Endothelial cell of umbilical vein (primary cell): ENCODE measurements around the gene CEP170. TPM values are rescaled to one million over a fixed set of nuclear protein-coding genes. Genes with fewer than 3 reads are reported as not detected.
A peak's percentile ranks its signal among the peaks of the same experiment; 100 is the strongest.

Source experiments
- BruUV-seq: library from RNA; stranded (reverse); fragments of 400-500 nt; replicated peaks from 2 replicates; lab custom pipeline; 2021; lab: Mats Ljungman, UMichigan
- CTCF ChIA-PET: fragments of 300-600, 350-600 bp; sonication (Branson Sonifier 250); formaldehyde crosslinking; loops from one replicate; lab custom pipeline; 2021; ENCODE audit warnings: antibody characterized with exemption, inconsistent platforms; lab: Charles Lee
- POLR2A ChIA-PET: fragments of 300-600, 350-600 bp; sonication (Branson Sonifier 250); formaldehyde crosslinking; loops from one replicate; lab custom pipeline; 2021; ENCODE audit warnings: antibody characterized with exemption, inconsistent platforms; lab: Charles Lee
- DNase-seq: peaks from one replicate; pipeline ENCODE4 v3.0.0-alpha.2; 2011; ENCODE audit warnings: low read depth, low spot score
- FAIRE-seq: peaks from 2 replicates; lab custom pipeline; 2011; peaks lifted over from hg19 to GRCh38; lab: Jason Lieb, UNC
- H2AFZ ChIP-seq: 2 replicates; pipeline ENCODE4 v1.6.0; 2012; ENCODE audit warnings: low read depth, low read length, control low read depth, inconsistent platforms
- H3K27ac ChIP-seq: 2 replicates; pipeline ENCODE4 v1.5.1; 2011; ENCODE audit warnings: low read depth, mild to moderate bottlenecking, control low read depth, low read length, moderate library complexity; ENCODE audit not compliant: insufficient read depth
- H3K27me3 ChIP-seq, 2 experiments: 2 replicates each; pipeline versions ENCODE4 v1.6.0 to v1.6.1; 2011; ENCODE audit warnings: low read length in 2 of 2, mixed read lengths in 1 of 2; ENCODE audit not compliant: control insufficient read depth in 2 of 2, insufficient read depth in 2 of 2
- H3K36me3 ChIP-seq, 2 experiments: 2 replicates in 1 of 2; 3 replicates in 1 of 2; pipeline ENCODE4 v1.5.1; 2011; ENCODE audit warnings: low read length in 2 of 2, mild to moderate bottlenecking in 1 of 2, moderate library complexity in 1 of 2; ENCODE audit not compliant: control insufficient read depth in 2 of 2, insufficient read depth in 2 of 2; ENCODE audit errors: extremely low read depth in 1 of 2
- H3K4me1 ChIP-seq: 3 replicates; pipeline ENCODE4 v1.5.1; 2011; ENCODE audit warnings: mild to moderate bottlenecking, low read length; ENCODE audit not compliant: control insufficient read depth, insufficient read depth; ENCODE audit errors: extremely low read depth
- H3K4me2 ChIP-seq: 2 replicates; pipeline ENCODE4 v1.6.1; 2011; ENCODE audit warnings: low read length, control low read depth, mixed read lengths; ENCODE audit not compliant: insufficient read depth
- H3K4me3 ChIP-seq, 3 experiments: fragments of 200-600 bp in 1 of 3; sonication (generic), shearing (Covaris generic) in 1 of 3; replicated peaks in 1 of 3; 2 replicates each; pipeline ENCODE4 v1.5.1; 2011 to 2016; ENCODE audit warnings: control low read depth in 3 of 3, low read length in 3 of 3, mild to moderate bottlenecking in 2 of 3, inconsistent platforms in 1 of 3, low read depth in 1 of 3, moderate library complexity in 1 of 3; ENCODE audit not compliant: insufficient read depth in 1 of 3
- H3K79me2 ChIP-seq: 2 replicates; pipeline ENCODE4 v1.6.0; 2012; ENCODE audit warnings: low read length, inconsistent platforms; ENCODE audit not compliant: control insufficient read depth, insufficient read depth
- H3K9ac ChIP-seq: replicated peaks from 2 replicates; pipeline ENCODE3; 2011; ENCODE audit warnings: low read length, control low read depth; ENCODE audit not compliant: insufficient read depth; ENCODE audit errors: extremely low read depth
- H3K9me1 ChIP-seq: replicated peaks from 3 replicates; pipeline ENCODE4 v1.6.0; 2011; ENCODE audit warnings: mild to moderate bottlenecking, low read length; ENCODE audit not compliant: control insufficient read depth, insufficient read depth; ENCODE audit errors: extremely low read depth
- H3K9me3 ChIP-seq: replicated peaks from 2 replicates; pipeline ENCODE4 v1.5.1; 2012; ENCODE audit warnings: low read length, inconsistent platforms; ENCODE audit not compliant: control insufficient read depth, insufficient read depth
- H4K20me1 ChIP-seq: replicated peaks from 2 replicates; pipeline ENCODE3; 2011; ENCODE audit warnings: mild to moderate bottlenecking, low read length; ENCODE audit not compliant: control insufficient read depth, insufficient read depth; ENCODE audit errors: extremely low read depth
- EZH2 ChIP-seq: IDR thresholded peaks from 2 replicates; pipeline ENCODE4 v1.6.1; 2012; ENCODE audit warnings: borderline replicate concordance, low read depth, mild to moderate bottlenecking, moderate library complexity, low read length, inconsistent platforms; ENCODE audit not compliant: severe bottlenecking
- FOS ChIP-seq: IDR thresholded peaks from 2 replicates; pipeline ENCODE4 v1.6.1; 2011; ENCODE audit warnings: mild to moderate bottlenecking, low read length, moderate library complexity, borderline replicate concordance; ENCODE audit not compliant: insufficient read depth
- GATA2 ChIP-seq: IDR thresholded peaks from 2 replicates; pipeline ENCODE4 v1.7.0; 2011; ENCODE audit warnings: low read depth, mild to moderate bottlenecking, moderate library complexity, mixed read lengths, low read length; ENCODE audit not compliant: insufficient read length, insufficient read depth
- JUN ChIP-seq: IDR thresholded peaks from 2 replicates; pipeline ENCODE4 v1.6.1; 2011; ENCODE audit warnings: borderline replicate concordance, low read depth; ENCODE audit not compliant: insufficient read length, insufficient read depth
- MYC ChIP-seq: IDR thresholded peaks from one replicate; pipeline ENCODE4 v1.6.1; 2011; ENCODE audit warnings: mild to moderate bottlenecking, low read depth, low read length
- POLR2A ChIP-seq: IDR thresholded peaks from 2 replicates; pipeline ENCODE4 v1.6.1; 2012; ENCODE audit warnings: low read depth, mild to moderate bottlenecking, control low read depth, low read length
- POLR2AphosphoS5 ChIP-seq: IDR thresholded peaks from 2 replicates; pipeline ENCODE4 v1.6.1; 2012; ENCODE audit warnings: low read depth, mild to moderate bottlenecking, control low read depth, low read length, moderate library complexity; ENCODE audit not compliant: insufficient read depth
- dilution Hi-C: fragments of 300-500 bp; cut with MboI; formaldehyde crosslinking; loops from one replicate; pipeline ENCODE4 v1.15.0; 2019; ENCODE audit warnings: low sequenced_read_pairs; ENCODE audit not compliant: extremely low pct_ligation_motif_present
- intact Hi-C: fragments of 100-400 bp; cut with micrococcal nuclease; formaldehyde crosslinking; loops from one replicate; pipeline ENCODE4 v1.10.0; 2022
- polyA plus RNA-seq, 4 experiments: library from polyadenylated mRNA; depleted of rRNA in 3 of 4; stranded (reverse) in 3 of 4; unstranded in 1 of 4; fragments of >200 nt; gene quantifications; 2 replicates each; pipeline versions ENCODE4 v1.2.1 to v1.2.3, GENCODE V29; 2011 to 2012; ENCODE audit warnings: missing spikeins in 1 of 4
- total RNA-seq: library from RNA; stranded (reverse); gene quantifications from 2 replicates; pipeline ENCODE4 v1.2.3, GENCODE V29; 2021
- TF ChIP-seq, protein P1 (sequence below): IDR thresholded peaks from 2 replicates; pipeline ENCODE4 v1.6.1; 2011; ENCODE audit not compliant: insufficient read depth, insufficient read length
- TF ChIP-seq, protein P2 (sequence below), 2 donors: IDR thresholded peaks; 1 replicate in 1 of 2; 2 replicates in 1 of 2; pipeline ENCODE4 v1.5.1; 2011; ENCODE audit warnings: low read length in 2 of 2, mild to moderate bottlenecking in 2 of 2, moderate library complexity in 2 of 2, control low read depth in 1 of 2, inconsistent platforms in 1 of 2, low read depth in 1 of 2; ENCODE audit not compliant: insufficient read depth in 1 of 2; ENCODE audit errors: extremely low read depth in 1 of 2

Gene CEP170
- total and polyA plus RNA-seq, 2 donors (not counting 3 experiments of a cell fraction or from before 2014, with no cell fraction given): 49.6 to 225 TPM

DNA sequence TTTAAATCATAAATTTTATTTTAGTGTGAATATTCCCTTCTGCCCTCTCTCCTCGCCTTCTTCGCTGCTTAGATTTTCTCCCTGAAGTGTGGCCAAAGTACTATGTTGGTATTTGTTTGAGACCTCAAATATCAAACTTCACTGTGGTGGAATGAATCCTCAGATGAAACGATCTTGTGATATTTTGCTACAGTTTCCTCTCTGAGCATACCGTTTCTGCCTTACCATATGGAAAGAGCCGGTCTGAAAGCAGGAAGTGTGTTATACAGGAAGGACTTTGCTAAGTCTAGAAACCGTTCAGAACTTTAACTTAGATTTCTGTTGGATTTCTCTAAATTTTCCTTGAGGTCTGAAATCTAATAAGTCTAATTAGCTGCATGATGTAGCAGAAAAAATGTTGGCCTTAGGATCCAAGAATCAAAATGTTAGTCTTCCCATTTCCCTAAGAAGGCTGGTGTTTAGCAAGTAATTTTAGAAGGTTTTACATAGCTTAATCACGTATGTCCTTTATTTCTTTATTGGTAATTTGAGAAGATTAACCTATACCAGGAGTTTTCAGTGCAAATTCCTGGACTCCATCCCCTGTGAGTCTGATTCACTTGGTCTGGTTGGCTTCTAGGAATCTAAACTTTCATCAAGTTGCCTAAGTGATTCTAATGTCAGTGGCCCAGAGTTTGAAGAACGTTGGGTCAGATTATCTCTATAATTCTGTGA lies 31.5 kb upstream of the CEP170 start:
- Histone ChIP-seq H3K4me2 (peak overlapping the region; percentile 9), H3K36me3 (peaks cover 0 to under 1% of the 10 kb centered on the region in 2 experiments), H3K27me3 (no peaks in the 10 kb centered on the region), H3K27ac (peak overlapping the region; percentile 98), H2AFZ (peak overlapping the region; percentile 33), H4K20me1 (no peaks in the 10 kb centered on the region), H3K4me3 (no peak overlapping the region), H3K9me1 (no peaks in the 10 kb centered on the region), H3K79me2 (peaks cover 22% of the 10 kb centered on the region), H3K4me1 (peaks cover 37% of the 10 kb centered on the region), H3K9ac (peak overlapping the region; percentile 64), H3K9me3 (no peaks in the 10 kb centered on the region)
- peak; percentile 68 for DNase-seq
- no peak for FAIRE-seq
- intact Hi-C loops (loop anchor here (1.0 to 5.0 kb wide), 4 partner anchors 18 to 876 kb away; partner anchors contain the start of gene CEP170), dilution Hi-C loops (no loop called here)
- TF ChIP-seq, protein P1, sequence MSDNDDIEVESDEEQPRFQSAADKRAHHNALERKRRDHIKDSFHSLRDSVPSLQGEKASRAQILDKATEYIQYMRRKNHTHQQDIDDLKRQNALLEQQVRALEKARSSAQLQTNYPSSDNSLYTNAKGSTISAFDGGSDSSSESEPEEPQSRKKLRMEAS: no peak
- TF ChIP-seq GATA2 (no peak), MYC (no peak), POLR2AphosphoS5 (no peak), JUN (no peak), FOS (no peak), POLR2A (no peak), EZH2 (no peak)
- TF ChIP-seq, protein P2, sequence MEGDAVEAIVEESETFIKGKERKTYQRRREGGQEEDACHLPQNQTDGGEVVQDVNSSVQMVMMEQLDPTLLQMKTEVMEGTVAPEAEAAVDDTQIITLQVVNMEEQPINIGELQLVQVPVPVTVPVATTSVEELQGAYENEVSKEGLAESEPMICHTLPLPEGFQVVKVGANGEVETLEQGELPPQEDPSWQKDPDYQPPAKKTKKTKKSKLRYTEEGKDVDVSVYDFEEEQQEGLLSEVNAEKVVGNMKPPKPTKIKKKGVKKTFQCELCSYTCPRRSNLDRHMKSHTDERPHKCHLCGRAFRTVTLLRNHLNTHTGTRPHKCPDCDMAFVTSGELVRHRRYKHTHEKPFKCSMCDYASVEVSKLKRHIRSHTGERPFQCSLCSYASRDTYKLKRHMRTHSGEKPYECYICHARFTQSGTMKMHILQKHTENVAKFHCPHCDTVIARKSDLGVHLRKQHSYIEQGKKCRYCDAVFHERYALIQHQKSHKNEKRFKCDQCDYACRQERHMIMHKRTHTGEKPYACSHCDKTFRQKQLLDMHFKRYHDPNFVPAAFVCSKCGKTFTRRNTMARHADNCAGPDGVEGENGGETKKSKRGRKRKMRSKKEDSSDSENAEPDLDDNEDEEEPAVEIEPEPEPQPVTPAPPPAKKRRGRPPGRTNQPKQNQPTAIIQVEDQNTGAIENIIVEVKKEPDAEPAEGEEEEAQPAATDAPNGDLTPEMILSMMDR (IDR thresholded peaks at IDR 0.05; ENCODE audit: extremely low read depth in 1 of 2, insufficient read depth in 1 of 2, low read depth in 1 of 2, low read length in 2 of 2): no peak
- CTCF ChIA-PET: interaction anchor here (1.1 to 2.5 kb wide), 3 partner anchors 16 to 31 kb away, joined by 3 to 18 read pairs (median 8); partner anchors contain the start of genes CEP170 and SDCCAG8
- POLR2A ChIA-PET: interaction anchor here (0.7 to 1.3 kb wide), 2 partner anchors 16 to 17 kb away, joined by 3 to 6 read pairs; no protein-coding TSS in a partner anchor
- BruUV-seq: no TSS peak
